Umbilical cord (tissue), 2 donors: ENCODE measurements around the gene NHSL2. TPM values are rescaled to one million over a fixed set of nuclear protein-coding genes. Genes with fewer than 3 reads are reported as not detected.

Experiments
- DNase-seq: peaks from one replicate; pipeline ENCODE4 v3.0.0-alpha.2; 2015; ENCODE audit warnings: low spot score
- total RNA-seq: library from RNA; depleted of rRNA; stranded (reverse); fragments of >200 nt; gene quantifications from one replicate; pipeline ENCODE4 v1.2.3, GENCODE V29; 2014; ENCODE audit warnings: low replicate concordance; ENCODE audit not compliant: insufficient read depth

Gene NHSL2
- total RNA-seq, 1 donor from 2014 or later: 25.3 TPM

- DNase-seq: no peak
Measured at GRCh38 chrX:72016881-72017783, 106.5 kb downstream of the NHSL2 start.

- peak; percentile 88 for DNase-seq
Measured at GRCh38 chrX:72018277-72019112, 107.8 kb downstream of the NHSL2 start.

GRCh38 chrX:72019487-72019886 lies 108.8 kb downstream of the NHSL2 start:
- DNase-seq: no peak

GRCh38 chrX:72020204-72020603 lies 109.6 kb downstream of the NHSL2 start:
- peak; percentile 70 for DNase-seq

GRCh38 chrX:72020788-72021187 lies 110.1 kb downstream of the NHSL2 start:
- DNase-seq: no peak

- no peak for DNase-seq
Measured at GRCh38 chrX:72021975-72022374, 111.3 kb downstream of the NHSL2 start.

- no peak for DNase-seq
Measured at GRCh38 chrX:72023071-72023470, 112.4 kb downstream of the NHSL2 start.

GRCh38 chrX:72025236-72025770 lies 114.7 kb downstream of the NHSL2 start:
- DNase-seq: no peak

- DNase-seq: no peak
Measured at GRCh38 chrX:72026341-72027023, 115.8 kb downstream of the NHSL2 start.

- DNase-seq: peak; percentile 42
Measured at GRCh38 chrX:72027024-72027913, 116.6 kb downstream of the NHSL2 start.

- DNase-seq: no peak
Measured at GRCh38 chrX:72027914-72028307, 117.3 kb downstream of the NHSL2 start.

GRCh38 chrX:72028701-72029470 lies 118.2 kb downstream of the NHSL2 start:
- no peak for DNase-seq

GRCh38 chrX:72029483-72030411 lies 119.1 kb downstream of the NHSL2 start:
- DNase-seq: peak; percentile 75

GRCh38 chrX:72030431-72030830 lies 119.8 kb downstream of the NHSL2 start:
- DNase-seq: no peak

GRCh38 chrX:72031118-72031517 lies 120.5 kb downstream of the NHSL2 start:
- DNase-seq: no peak

GRCh38 chrX:72031634-72032033 lies 121.0 kb downstream of the NHSL2 start:
- no peak for DNase-seq

- no peak for DNase-seq
Measured at GRCh38 chrX:72037601-72038000, 127.0 kb downstream of the NHSL2 start.

GRCh38 chrX:72038016-72038415 lies 127.4 kb downstream of the NHSL2 start:
- no peak for DNase-seq

- DNase-seq: no peak
Measured at GRCh38 chrX:72038868-72039267, 128.2 kb downstream of the NHSL2 start.
